Left ventricle myocardium inferior (tissue), 1 donor: Measurements from ENCODE around the gene PCSK1N. TPM values are rescaled to one million over a fixed set of nuclear protein-coding genes. Genes with fewer than 3 reads are reported as not detected.

Experiments used
- DNase-seq: peaks from one replicate; pipeline ENCODE4 v3.0.0-alpha.2; 2020
- H3K27ac ChIP-seq: fragments of 200-600 bp; replicated peaks from 2 replicates; pipeline ENCODE4 v1.8.0; 2021
- H3K27me3 ChIP-seq: fragments of 200-600 bp; 2 replicates; pipeline ENCODE4 v1.8.0; 2021; ENCODE audit warnings: low read depth
- H3K36me3 ChIP-seq: fragments of 200-600 bp; 2 replicates; pipeline ENCODE4 v1.8.0; 2021
- H3K4me1 ChIP-seq: fragments of 200-600 bp; 2 replicates; pipeline ENCODE4 v1.8.0; 2021
- H3K4me3 ChIP-seq: fragments of 200-600 bp; 2 replicates; pipeline ENCODE4 v1.8.0; 2021; ENCODE audit warnings: mild to moderate bottlenecking, moderate library complexity
- H3K9me3 ChIP-seq: fragments of 200-600 bp; replicated peaks from 2 replicates; pipeline ENCODE4 v1.8.0; 2021
- intact Hi-C: fragments of 100-400 bp; cut with micrococcal nuclease; formaldehyde crosslinking; loops from one replicate; pipeline ENCODE4 v1.11.0; 2022
- total RNA-seq: library from RNA; stranded (reverse); fragmentation: NEBNext Ultra II Directional; extraction: Animal tissue kit (Norgen Biotek cat#: 25700); gene quantifications from one replicate; pipeline ENCODE4 v1.2.1, GENCODE V29; 2021
- TF ChIP-seq, protein P1 (sequence below): fragments of 200-600 bp; IDR thresholded peaks from 2 replicates; pipeline ENCODE4 v1.8.0; 2021; ENCODE audit warnings: antibody characterized with exemption, mild to moderate bottlenecking, borderline replicate concordance
- donor health status: DM: no; HTN: yes; CAD: no; lungs with severe emphysema.

The PCSK1N gene
- total RNA-seq, 1 donor from 2014 or later: not detected

- peaks cover 16% of the 10 kb centered on the region for H3K27me3 ChIP-seq
- no peak overlapping the region for H3K27ac ChIP-seq
- intact Hi-C loops: no loop called here
- H3K4me1 ChIP-seq: no peaks in the 10 kb centered on the region
- no peaks in the 10 kb centered on the region for H3K9me3 ChIP-seq
- TF ChIP-seq, protein P1, sequence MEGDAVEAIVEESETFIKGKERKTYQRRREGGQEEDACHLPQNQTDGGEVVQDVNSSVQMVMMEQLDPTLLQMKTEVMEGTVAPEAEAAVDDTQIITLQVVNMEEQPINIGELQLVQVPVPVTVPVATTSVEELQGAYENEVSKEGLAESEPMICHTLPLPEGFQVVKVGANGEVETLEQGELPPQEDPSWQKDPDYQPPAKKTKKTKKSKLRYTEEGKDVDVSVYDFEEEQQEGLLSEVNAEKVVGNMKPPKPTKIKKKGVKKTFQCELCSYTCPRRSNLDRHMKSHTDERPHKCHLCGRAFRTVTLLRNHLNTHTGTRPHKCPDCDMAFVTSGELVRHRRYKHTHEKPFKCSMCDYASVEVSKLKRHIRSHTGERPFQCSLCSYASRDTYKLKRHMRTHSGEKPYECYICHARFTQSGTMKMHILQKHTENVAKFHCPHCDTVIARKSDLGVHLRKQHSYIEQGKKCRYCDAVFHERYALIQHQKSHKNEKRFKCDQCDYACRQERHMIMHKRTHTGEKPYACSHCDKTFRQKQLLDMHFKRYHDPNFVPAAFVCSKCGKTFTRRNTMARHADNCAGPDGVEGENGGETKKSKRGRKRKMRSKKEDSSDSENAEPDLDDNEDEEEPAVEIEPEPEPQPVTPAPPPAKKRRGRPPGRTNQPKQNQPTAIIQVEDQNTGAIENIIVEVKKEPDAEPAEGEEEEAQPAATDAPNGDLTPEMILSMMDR: no peak
- no peak overlapping the region for H3K4me3 ChIP-seq
- no peak for DNase-seq
- no peaks in the 10 kb centered on the region for H3K36me3 ChIP-seq
Measured at GRCh38 chrX:48790477-48790876, 44.9 kb downstream of the PCSK1N start.

GRCh38 chrX:48789366-48790220 lies 45.8 kb downstream of the PCSK1N start:
- Histone ChIP-seq H3K27me3 (peaks cover 16% of the 10 kb centered on the region), H3K9me3 (no peaks in the 10 kb centered on the region), H3K27ac (no peak overlapping the region), H3K4me1 (no peaks in the 10 kb centered on the region), H3K4me3 (no peak overlapping the region), H3K36me3 (no peaks in the 10 kb centered on the region)
- intact Hi-C loops: no loop called here
- DNase-seq: no peak
- TF ChIP-seq, protein P1: no peak

GRCh38 chrX:48787505-48788443 lies 47.6 kb downstream of the PCSK1N start:
- intact Hi-C loops: no loop called here
- Histone ChIP-seq H3K27ac (no peak overlapping the region), H3K4me3 (no peak overlapping the region), H3K27me3 (peaks cover 16% of the 10 kb centered on the region), H3K9me3 (no peaks in the 10 kb centered on the region), H3K36me3 (no peaks in the 10 kb centered on the region), H3K4me1 (no peaks in the 10 kb centered on the region)
- no peak for DNase-seq
- TF ChIP-seq, protein P1: no peak

GRCh38 chrX:48786825-48787504 lies 48.4 kb downstream of the PCSK1N start:
- peaks cover 16% of the 10 kb centered on the region for H3K27me3 ChIP-seq
- H3K4me1 ChIP-seq: no peaks in the 10 kb centered on the region
- H3K9me3 ChIP-seq: no peaks in the 10 kb centered on the region
- H3K36me3 ChIP-seq: no peaks in the 10 kb centered on the region
- intact Hi-C loops: no loop called here
- no peak for DNase-seq
- no peak overlapping the region for H3K27ac ChIP-seq
- TF ChIP-seq, protein P1: no peak
- no peak overlapping the region for H3K4me3 ChIP-seq

GRCh38 chrX:48786341-48786800 lies 49.0 kb downstream of the PCSK1N start, which contains the start of gene GATA1:
Gene GATA1, plus strand, starts transcription at chrX:48786590. Its CDS starts 4,520 bp downstream, at chrX:48791110.
- Histone ChIP-seq H3K4me3 (no peak within 1 kb of the TSS), H3K27me3 (peaks cover 16% of the 10 kb centered on the region), H3K4me1 (no peaks in the 10 kb centered on the region), H3K9me3 (no peaks in the 10 kb centered on the region), H3K36me3 (no peaks in the 10 kb centered on the region), H3K27ac (no peak within 1 kb of the TSS)
- no peak for DNase-seq
- intact Hi-C loops: no loop called here
- TF ChIP-seq, protein P1: no peak
